HG02642 (cell line): ENCODE measurements around the gene ELF1.
"Not testable (repeated sequence)": the region's sequence is repeated elsewhere in the genome, so short reads cannot be mapped to it uniquely, and the experiment has no call there.

Experiments used
- ATAC-seq: cut with Tn5 transposase; IDR thresholded peaks from one replicate; pipeline ENCODE4 v1.9.1; 2021; ENCODE audit warnings: mild to moderate bottlenecking; ENCODE audit not compliant: unreplicated experiment, poor library complexity

The ELF1 gene

GRCh38 chr13:40909541-40910200 is 109.4 kb downstream of the ELF1 start:
- not testable (repeated sequence) for ATAC-seq

- no peak for ATAC-seq
Observed at GRCh38 chr13:40908546-40908945, 110.6 kb downstream of the ELF1 start.

GRCh38 chr13:40901032-40901431 is 118.1 kb downstream of the ELF1 start:
- ATAC-seq: not testable (repeated sequence)

DNA sequence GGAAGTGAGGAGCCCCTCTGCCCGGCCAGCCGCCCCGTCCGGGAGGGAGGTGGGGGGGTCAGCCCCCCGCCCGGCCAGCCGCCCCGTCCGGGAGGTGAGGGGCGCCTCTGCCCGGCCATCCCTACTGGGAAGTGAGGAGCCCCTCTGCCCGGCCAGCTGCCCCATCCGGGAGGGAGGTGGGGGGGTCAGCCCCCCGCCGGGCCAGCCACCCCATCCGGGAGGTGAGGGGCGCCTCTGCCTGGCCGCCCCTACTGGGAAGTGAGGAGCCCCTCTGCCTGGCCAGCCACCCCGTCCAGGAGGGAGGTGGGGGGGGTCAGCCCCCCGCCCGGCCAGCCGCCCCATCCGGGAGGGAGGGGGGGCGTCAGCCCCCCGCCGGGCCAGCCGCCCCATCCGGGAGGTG is 118.5 kb downstream of the ELF1 start:
- ATAC-seq: not testable (repeated sequence)

DNA sequence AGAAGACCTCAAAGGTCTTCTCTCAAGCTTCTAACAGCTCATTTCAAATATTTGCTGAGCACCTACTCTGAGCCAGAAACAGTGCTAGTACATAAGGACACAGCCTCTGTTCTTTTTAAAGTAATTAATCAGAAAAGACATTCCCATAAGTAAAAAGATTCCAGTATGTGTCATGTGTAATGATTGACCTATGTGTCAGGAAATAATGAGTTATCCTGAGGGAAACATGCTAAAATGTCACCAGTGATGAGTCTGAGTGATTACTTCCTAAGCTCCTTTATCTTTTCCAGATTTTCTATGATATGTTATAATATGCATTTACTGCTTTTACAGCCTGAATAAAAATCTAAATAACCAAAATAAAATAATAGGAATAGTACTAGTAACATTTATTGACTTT is 122.1 kb downstream of the ELF1 start:
- no peak for ATAC-seq

DNA sequence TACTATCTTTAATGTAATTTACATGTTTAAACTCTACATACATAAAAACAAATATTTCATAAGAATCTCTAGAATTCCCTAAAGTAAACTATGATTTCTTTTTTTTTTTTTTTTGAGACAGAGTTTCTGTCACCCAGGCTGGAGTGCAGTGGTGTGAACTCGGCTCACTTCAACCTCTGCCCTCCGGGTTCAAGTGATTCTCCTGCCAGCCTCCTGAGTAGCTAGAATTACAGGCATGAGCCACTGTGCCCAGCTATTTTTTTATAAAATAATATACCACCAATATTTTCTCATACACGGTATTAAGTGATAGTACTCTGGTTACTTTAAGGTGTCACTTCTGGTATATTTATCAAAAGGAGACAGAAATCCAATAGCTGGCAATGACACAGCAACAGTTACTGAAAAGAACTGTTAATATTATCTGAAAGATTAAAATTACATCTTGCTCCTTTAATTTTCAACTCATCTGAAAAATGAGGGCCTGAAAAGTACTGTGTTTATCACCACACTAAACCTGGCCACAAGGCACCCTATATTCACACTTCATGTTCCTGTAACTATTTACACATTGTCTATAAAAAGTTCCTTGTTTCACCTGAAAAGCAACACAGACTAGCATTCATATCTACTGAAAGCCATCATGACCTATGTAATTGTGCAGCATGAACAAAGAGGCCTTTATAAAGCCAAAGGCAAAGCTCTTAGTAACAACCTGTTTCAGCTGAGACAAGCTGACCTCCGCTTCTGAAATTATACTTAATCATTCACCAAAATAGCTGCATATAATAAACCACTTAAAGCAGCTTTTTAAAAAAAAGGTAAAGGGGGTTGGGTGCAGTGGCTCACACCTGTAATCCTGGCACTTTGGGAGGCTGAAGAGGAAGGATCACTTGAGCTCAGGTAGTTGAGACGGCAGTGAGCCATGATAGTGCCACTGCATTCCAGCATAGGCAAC is 123.6 kb downstream of the ELF1 start:
- no peak for ATAC-seq

GRCh38 chr13:40893573-40893972 is 125.5 kb downstream of the ELF1 start:
- ATAC-seq: not testable (repeated sequence)

DNA sequence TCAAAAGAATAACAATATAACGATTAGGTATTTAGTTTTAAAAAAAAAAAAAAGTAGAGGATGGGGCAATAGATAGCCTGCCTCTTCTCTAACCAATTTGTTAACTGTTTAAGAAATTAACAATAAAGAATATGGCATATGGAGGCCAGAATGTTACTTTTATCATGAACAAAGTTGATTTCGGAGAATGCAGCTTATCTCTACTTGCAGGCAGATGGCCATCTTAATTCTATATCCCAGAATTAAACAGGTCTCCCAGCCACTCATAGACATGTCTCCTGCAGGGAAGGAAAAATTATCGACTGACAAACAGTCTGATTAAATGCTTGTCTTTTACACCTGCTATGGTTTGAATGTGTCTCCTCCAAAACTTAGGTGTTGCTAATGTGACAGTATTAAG is 133.1 kb downstream of the ELF1 start:
- no peak for ATAC-seq

DNA sequence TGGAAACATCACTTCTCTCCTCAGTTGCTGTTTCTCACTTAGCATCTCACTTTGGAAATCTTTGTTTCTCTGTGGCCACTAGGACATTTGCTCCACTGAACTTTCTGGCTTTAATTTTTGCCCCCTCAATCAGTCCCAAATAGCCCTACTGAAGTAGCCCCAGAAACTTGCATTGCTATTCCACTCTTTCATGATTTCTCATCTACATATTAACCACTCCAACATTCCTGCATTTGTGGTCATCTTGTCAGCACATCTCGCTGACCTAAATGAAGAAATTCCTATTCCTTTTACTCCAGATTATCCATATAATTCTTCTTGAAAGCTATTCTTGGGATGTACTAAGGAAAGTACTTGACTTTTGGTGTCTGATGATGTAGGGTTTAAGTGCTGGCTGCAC is 134.9 kb downstream of the ELF1 start:
- ATAC-seq: not testable (repeated sequence)
